ENCODE measurements around the gene TMEM121.
"Not testable (repeated sequence)": the region's sequence is repeated elsewhere in the genome, so short reads cannot be mapped to it uniquely, and the experiment has no call there.

The TMEM121 gene

DNA sequence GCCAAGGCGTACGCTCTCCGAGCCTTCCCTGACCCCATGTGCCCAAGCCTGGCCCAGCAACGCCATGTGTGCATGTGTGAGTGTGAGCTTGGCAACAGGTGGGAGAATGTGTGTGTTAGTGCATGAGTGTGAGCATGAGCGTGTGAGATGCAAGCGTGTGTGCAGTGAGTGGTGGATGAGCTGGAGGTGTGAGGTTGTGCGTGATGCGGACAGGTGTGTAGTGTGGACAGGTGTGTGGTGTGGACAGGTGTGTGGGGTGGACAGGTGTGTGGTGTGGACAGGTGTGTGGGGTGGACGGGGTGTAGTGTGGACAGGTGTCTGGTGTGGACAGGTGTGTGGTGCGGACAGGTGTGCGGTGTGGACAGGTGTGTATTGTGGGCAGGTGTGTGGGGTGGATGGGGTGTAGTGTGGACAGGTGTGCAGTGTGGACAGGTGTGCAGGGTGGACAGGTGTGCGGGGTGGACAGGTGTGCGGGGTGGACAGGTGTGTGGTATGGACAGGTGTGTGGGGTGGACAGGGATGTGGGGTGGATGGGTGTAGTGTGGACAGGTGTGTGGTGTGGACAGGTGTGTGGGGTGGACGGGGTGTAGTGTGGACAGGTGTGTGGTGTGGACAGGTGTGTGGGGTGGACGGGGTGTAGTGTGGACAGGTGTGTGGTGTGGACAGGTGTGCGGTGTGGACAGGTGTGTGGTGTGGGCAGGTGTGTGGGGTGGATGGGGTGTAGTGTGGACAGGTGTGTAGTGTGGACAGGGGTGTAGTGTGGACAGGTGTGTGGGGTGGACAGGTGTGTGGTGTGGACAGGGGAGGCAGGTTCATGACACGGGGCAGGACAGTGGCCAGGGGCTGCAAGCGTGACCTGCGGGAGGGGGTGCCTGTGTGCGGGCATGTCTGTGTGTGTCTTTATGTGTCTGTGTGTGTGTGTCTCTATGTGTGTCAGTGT lies 41.1 kb downstream of the TMEM121 start:
- not testable (repeated sequence) for DNase-seq (ENCODE audit: extremely low read depth in 1 of 2, low read depth in 1 of 2)

DNA sequence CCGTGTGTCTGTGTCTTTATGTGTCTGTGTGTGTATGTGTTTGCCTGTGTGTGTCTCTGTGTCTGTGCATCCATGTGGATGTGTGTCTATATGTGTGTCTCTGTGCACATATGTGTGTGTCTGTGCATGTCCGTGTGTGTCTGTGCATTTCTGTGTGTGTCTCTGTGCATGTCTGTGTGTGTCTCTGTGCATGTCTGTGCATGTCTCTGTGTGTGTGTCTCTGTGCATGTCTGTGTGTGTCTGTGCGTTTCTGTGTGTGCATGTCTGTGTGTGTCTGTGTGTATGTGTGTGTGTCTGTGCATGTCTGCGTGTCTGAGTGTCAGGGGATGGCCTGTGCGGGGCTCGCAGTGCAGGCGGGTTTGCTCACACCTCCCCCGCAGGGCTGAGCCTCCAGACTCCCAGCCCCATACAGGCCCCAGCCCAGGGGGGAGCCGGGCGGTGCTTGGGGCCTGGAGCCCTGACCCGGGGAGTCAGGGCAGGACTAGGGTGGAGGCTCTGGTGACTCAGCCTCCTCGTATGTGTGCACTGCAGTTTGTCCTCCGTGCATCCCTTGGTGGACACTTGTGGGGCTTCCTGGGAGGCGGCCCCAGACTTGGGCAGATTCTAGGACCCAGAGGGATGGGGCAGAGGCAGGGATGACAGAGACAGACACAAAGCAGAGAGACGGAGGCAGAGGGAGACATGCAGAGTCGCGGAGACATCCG lies 41.9 kb downstream of the TMEM121 start:
- DNase-seq (ENCODE audit: extremely low read depth in 1 of 2, low read depth in 1 of 2): not testable (repeated sequence)

DNA sequence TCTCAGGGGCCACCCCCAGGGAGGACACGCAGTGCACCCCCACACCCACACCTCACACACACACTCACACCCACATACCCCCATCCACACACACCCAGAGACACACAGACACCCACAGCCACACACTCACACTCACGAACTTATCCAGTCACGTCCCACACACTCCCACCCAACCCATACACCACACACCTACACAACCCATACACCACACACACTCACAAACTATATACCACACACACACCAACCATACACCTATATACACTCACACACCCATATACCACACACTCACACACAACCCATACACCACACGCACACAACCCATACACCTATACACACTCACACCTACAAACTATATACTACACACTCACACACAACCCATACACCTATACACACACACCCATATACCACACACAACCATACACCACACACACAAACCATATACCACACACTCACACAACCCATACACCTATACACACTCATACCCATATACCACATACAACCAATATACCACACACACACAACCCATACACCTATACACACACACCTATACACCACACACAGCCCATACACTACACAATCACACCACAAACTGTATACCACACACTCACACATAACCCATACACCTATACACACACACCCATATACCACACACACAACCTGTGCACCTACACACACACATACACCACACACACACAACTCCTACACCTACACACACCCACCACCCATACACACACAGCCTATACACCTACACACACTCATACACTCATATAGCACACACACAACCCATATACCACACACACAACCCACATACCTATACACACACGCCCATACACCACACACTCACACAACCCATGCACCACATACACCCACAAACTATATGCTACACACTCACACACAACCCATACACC lies 42.7 kb downstream of the TMEM121 start:
- DNase-seq (ENCODE audit: extremely low read depth in 1 of 2, low read depth in 1 of 2): no peak

DNA sequence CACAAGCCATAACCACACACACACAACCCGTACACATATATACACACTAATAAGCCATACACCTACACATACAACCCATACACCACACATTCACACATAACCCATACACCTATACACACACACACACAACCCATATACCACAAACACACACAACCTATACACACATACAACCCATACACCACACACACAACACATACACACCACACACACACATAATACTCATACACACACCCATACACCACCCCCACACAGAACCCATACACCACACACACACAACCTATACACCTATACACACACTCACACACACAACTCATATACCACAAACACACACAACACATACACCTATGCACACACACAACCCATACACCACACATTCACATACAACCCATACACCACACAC lies 44.1 kb downstream of the TMEM121 start:
- no peak for DNase-seq (ENCODE audit: extremely low read depth in 1 of 2, low read depth in 1 of 2)

DNA sequence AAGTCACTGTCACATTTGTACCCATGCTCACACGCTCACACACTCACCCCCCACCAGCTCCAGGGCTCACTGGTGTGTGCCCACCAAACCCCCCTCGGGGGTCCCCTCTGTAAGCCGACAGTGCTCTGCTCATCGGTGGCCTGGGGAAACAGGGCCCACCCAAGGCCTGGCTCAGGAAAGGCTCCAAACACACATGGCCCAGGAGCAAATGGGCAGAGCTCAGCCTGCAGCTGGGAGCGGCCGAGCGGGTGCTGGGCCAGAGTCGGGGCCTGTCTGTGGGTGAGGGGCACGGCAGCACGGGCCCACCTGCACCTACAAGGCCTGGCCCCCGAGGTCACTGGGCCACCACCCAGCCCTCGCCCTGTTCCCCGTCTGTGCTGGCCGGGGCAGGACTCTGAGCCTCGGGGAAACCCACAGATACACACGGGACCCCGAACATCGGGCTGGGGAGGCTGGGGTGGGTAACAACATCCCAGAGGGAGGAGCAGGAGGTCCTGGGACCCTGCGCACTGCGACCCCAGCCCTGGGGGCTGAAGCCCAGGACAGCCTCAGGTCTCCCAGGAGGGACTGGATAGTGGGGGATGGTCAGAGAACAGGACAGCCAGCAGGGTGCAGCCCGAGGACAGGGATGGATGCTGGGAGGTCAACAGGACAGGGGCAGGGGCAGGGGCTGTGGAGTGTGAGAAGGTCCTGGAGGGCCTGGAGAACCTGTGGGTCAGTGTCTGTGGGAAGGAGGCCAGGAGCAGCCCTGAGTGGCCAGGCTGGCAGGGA lies 45.0 kb downstream of the TMEM121 start:
- not testable (repeated sequence) for DNase-seq (ENCODE audit: extremely low read depth in 1 of 2, low read depth in 1 of 2)

DNA sequence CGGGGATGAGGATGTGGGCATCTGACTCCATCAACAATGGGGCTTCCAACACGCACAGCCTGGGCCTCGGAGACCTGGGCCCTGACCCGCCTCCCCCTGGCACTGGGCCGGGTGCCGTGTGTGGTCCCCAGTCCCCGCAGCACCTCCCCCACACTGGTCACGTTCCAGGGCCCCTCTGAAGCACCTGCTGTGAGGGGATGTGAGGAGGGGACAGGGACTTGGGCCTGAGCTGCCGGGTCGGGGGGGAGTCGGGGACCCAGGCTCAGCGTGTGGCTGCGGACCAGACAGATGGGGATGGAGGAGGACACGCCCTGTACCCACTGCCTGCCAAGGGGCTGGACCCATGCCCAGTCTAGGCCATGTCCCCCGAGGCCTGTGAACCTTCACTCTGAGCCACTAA lies 45.7 kb downstream of the TMEM121 start:
- DNase-seq (ENCODE audit: extremely low read depth in 1 of 2, low read depth in 1 of 2): not testable (repeated sequence)

DNA sequence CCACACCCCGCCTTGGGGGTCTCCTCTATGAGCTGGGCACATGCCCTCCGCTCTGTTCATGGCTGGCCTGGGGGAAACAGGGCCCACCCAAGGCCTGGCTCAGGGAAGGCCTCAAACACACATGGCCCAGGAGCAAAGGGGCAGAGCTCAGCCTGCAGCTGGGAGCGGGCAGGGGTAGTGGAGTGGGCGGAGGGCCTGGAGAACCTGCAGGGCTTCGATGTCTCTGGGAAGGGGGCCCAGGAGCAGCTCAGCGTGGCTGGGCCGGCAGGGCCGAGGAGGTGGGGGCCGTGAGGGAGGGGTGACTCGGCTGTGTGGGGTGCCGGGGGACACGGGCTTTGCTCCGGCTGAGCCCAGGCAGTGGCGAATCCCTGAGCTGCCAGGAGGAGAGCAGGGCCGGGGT lies 47.5 kb downstream of the TMEM121 start:
- not testable (repeated sequence) for DNase-seq (ENCODE audit: extremely low read depth in 1 of 2, low read depth in 1 of 2)

DNA sequence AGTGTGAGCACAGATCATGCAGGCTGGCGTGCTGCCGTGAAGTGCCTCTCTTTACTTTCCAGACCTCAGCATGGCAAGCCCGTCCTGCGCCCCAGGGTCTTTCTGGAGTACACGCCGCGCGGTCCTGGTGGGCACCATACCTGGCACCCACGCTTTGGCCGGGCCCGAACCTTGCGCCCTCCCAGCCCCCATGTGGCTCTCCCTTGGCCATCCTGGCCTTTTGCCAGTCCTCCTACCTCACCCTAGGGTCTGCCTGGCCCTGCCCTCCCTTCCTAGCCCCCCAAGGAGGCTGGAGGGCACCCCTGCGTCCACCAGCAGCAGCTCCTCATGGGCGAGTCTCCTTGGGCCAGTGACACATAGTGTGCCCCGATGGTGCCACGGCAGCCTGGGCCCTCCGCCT lies 48.0 kb downstream of the TMEM121 start:
- not testable (repeated sequence) for DNase-seq (ENCODE audit: extremely low read depth in 1 of 2, low read depth in 1 of 2)

DNA sequence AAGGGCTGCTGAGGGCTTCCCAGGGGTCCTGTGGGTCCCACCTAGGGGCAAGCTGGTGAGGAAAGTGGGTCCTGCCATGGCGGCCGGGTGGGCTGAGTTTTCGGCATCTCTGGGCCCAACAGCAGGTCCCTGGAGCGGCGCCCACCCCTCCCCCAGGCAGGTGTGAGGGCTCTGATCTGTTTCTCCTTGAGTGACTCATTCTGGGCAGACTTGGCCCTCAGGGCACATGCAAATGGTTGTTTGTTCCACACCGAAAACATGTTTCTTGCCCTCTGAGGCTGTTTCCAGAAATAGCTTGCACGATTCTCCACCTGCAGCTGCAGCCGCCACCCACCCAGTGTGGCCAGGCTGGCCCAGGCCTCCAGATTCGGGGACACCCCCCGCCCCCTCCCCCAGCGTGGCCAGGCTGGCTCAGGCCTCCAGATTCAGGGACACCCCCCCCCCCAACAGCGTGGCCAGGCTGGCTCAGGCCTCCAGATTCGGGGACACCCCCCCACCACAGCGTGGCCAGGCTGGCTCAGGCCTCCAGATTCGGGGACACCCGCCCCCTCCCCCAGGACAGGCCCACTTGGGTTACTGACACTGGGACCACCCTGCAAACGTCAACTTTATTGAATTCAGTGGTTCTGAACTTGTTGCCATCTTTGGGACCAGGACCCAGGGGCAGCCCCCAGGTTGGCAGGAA lies 48.8 kb downstream of the TMEM121 start:
- not testable (repeated sequence) for DNase-seq (ENCODE audit: extremely low read depth in 1 of 2, low read depth in 1 of 2)

DNA sequence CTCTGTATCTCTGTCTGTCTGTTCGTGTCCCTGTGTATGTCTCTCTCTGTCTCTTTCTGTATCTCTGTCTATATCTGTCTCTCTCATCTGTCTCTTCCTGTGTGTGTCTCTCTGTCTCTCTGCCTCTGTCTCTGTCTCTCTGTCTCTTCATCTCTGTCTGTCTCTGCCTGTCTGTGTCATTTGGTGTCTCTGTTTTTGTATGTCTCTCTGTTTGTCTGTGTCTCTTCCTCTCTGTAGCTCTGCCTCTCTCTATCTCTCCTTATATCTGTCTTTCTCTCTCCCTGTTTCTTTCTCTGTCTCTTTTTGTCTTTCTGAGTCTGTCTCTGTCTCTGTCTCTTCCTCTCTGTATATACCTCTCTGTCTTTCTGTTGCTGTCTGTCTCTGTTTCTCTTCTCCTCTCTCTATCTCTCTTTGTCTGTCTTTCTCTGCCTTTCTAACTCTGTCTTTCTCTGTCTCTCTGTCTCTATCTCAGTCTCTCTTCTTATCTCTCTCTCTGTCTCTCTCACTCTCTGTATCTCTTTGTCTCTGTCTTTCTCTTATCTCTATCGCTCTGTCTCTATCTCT lies 50.2 kb downstream of the TMEM121 start:
- DNase-seq (ENCODE audit: extremely low read depth in 1 of 2, low read depth in 1 of 2): no peak

DNA sequence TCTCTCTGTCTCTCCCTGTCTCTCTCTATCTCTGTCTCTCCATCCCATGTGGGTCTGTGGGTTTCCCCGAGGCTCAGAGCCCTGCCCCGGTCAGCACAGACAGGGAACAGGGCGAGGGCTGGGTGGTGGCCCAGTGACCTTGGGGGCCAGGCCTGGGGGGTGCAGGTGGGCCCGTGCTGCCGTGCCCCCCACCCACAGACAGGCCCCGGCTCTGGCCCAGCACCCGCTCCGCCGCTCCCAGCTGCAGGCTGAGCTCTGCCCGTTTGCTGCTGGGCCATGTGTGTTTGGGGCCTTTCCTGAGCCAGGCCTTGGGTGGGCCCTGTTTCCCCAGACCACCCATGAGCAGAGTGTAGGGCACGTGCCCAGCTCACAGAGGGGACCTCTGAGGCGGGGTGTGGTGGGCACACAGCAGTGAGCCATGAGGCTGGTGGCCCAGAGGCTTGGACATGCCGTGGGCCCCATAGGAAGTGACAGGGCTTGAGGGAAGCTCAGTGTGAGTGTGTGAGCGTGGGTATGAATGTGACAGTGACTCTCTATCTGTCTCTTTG lies 51.0 kb downstream of the TMEM121 start:
- no peak for DNase-seq (ENCODE audit: extremely low read depth in 1 of 2, low read depth in 1 of 2)

DNA sequence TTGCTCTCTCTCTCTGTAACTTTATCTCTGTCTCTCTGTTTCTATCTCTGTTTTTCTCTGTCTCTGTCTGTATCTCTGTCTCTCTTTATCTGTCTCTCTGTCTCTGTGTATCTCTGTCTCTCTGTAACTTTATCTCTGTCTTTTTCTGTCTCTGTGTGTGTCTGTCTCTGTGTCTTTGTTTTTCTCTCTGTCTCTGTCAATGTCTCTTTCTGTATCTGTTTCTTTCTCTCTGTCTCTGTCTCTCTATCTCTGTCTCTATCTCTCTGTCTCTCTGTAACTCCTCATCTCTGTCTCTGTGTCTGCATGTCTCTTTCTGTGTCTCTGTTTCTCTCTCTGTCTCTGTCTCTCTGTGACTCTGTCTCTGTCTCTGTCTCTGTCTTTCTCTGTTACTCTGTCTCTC lies 51.7 kb downstream of the TMEM121 start:
- DNase-seq (ENCODE audit: extremely low read depth in 1 of 2, low read depth in 1 of 2): no peak

DNA sequence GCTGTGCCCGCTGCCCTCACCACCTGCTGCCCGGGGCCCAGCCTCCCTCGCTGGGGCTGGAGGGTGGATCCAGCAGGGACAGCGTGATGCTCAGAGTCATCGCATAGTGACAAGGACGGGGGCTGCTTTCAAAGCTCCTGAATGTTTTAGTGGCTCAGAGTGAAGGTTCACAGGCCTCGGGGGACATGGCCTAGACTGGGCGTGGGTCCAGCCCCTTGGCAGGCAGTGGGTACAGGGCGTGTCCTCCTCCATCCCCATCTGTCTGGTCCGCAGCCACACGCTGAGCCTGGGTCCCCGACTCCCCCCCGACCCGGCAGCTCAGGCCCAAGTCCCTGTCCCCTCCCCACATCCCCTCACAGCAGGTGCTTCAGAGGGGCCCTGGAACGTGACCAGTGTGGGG lies 52.8 kb downstream of the TMEM121 start:
- not testable (repeated sequence) for DNase-seq (ENCODE audit: extremely low read depth in 1 of 2, low read depth in 1 of 2)

All from stimulated activated CD8-positive, alpha-beta memory T cell treated with anti-CD3 and anti-CD28 coated beads, Interleukin-7, amount 100 ng/mL, for 48 hours (primary cell).